H1 (cell line): ENCODE measurements around the gene ATG7. TPM values are rescaled to one million over a fixed set of nuclear protein-coding genes. Genes with fewer than 3 reads are reported as not detected.

ENCODE experiments used
- CTCF ChIA-PET: fragments of 300-600 bp; sonication (Branson Sonifier 250); formaldehyde crosslinking; loops from one replicate; lab custom pipeline; 2021; ENCODE audit not compliant: partially characterized antibody; lab: Charles Lee
- POLR2A ChIA-PET: fragments of 300-600 bp; sonication (Branson Sonifier 250); formaldehyde crosslinking; loops from one replicate; lab custom pipeline; 2021; ENCODE audit warnings: inconsistent platforms; ENCODE audit not compliant: partially characterized antibody; lab: Charles Lee
- DNase-seq, 2 experiments: peaks; one replicate each; pipeline versions ENCODE4 v3.0.0 to v3.0.0-alpha.2; 2010 to 2022; ENCODE audit warnings: low spot score in 2 of 2, low read depth in 1 of 2, mixed read lengths in 1 of 2
- FAIRE-seq: peaks from 2 replicates; lab custom pipeline; 2011; peaks lifted over from hg19 to GRCh38; lab: Jason Lieb, UNC
- H2AFZ ChIP-seq: 2 replicates; pipeline ENCODE4 v1.8.1; 2012; ENCODE audit warnings: low read length, inconsistent platforms
- H2AK5ac ChIP-seq: 2 replicates; pipeline ENCODE4 v1.6.1; 2013; ENCODE audit warnings: low read depth, low read length
- H2BK120ac ChIP-seq: replicated peaks from 2 replicates; pipeline ENCODE3; 2013; ENCODE audit warnings: low read depth, low read length, inconsistent platforms
- H2BK12ac ChIP-seq: 2 replicates; pipeline ENCODE4 v1.6.1; 2013; ENCODE audit warnings: low read depth, low read length
- H2BK15ac ChIP-seq: 2 replicates; pipeline ENCODE4 v1.6.1; 2013; ENCODE audit warnings: low read length
- H2BK20ac ChIP-seq: 2 replicates; pipeline ENCODE4 v1.6.1; 2013; ENCODE audit warnings: low read length
- H2BK5ac ChIP-seq: 2 replicates; pipeline ENCODE4 v1.6.1; 2013; ENCODE audit warnings: low read depth, low read length
- H3K14ac ChIP-seq: 2 replicates; pipeline ENCODE4 v1.6.1; 2013; ENCODE audit warnings: inconsistent platforms; ENCODE audit not compliant: insufficient read length
- H3K18ac ChIP-seq: 2 replicates; pipeline ENCODE4 v1.6.1; 2013; ENCODE audit warnings: low read length; ENCODE audit errors: extremely low read depth
- H3K23ac ChIP-seq: 2 replicates; pipeline ENCODE4 v1.6.1; 2013; ENCODE audit warnings: inconsistent platforms; ENCODE audit not compliant: insufficient read length
- H3K23me2 ChIP-seq: 2 replicates; pipeline ENCODE4 v1.6.1; 2013; ENCODE audit warnings: low read depth, low read length
- H3K27ac ChIP-seq: 2 replicates; pipeline ENCODE4 v1.6.1; 2011; ENCODE audit warnings: low read depth, low read length, inconsistent platforms
- H3K27me3 ChIP-seq, 4 experiments: replicated peaks in 1 of 4; 1 replicate in 1 of 4; 2 replicates in 3 of 4; pipeline versions ENCODE4 v1.6.1 to v1.8.1; 2011 to 2013; ENCODE audit warnings: low read length in 3 of 4, mild to moderate bottlenecking in 3 of 4, inconsistent platforms in 2 of 4, mixed read lengths in 2 of 4, moderate library complexity in 1 of 4; ENCODE audit not compliant: control insufficient read depth in 3 of 4, insufficient read depth in 3 of 4; ENCODE audit errors: extremely low read depth in 1 of 4
- H3K36me3 ChIP-seq, 4 experiments: 2 replicates each; pipeline versions ENCODE4 v1.6.1 to v1.8.1; 2011 to 2013; ENCODE audit warnings: mild to moderate bottlenecking in 4 of 4, low read length in 3 of 4, moderate library complexity in 2 of 4, control low read depth in 1 of 4, inconsistent platforms in 1 of 4; ENCODE audit not compliant: insufficient read depth in 4 of 4, control insufficient read depth in 2 of 4
- H3K4ac ChIP-seq: replicated peaks from 2 replicates; pipeline ENCODE3; 2013; ENCODE audit warnings: low read length, low read depth, mixed read lengths, inconsistent platforms; ENCODE audit not compliant: insufficient read length
- H3K4me1 ChIP-seq, 4 experiments: replicated peaks in 1 of 4; 1 replicate in 1 of 4; 2 replicates in 3 of 4; pipeline versions ENCODE4 v1.6.1 to v1.8.1; 2011 to 2013; ENCODE audit warnings: low read length in 3 of 4, inconsistent platforms in 2 of 4, mixed read lengths in 1 of 4; ENCODE audit not compliant: insufficient read depth in 4 of 4, control insufficient read depth in 3 of 4
- H3K4me2 ChIP-seq, 2 experiments: 2 replicates each; pipeline versions ENCODE4 v1.6.1 to v1.8.1; 2011 to 2013; ENCODE audit warnings: low read depth in 2 of 2, low read length in 2 of 2, control low read depth in 1 of 2, inconsistent platforms in 1 of 2, mild to moderate bottlenecking in 1 of 2; ENCODE audit not compliant: insufficient read depth in 1 of 2
- H3K4me3 ChIP-seq, 4 experiments: fragments of 200-600, 300-600 bp in 1 of 4; sonication (generic), shearing (Covaris generic), sonication (Bioruptor Twin) in 1 of 4; 2 replicates each; pipeline versions ENCODE4 v1.5.1 to v1.8.1; 2011 to 2016; ENCODE audit warnings: low read length in 4 of 4, low read depth in 3 of 4, control low read depth in 2 of 4, inconsistent platforms in 2 of 4, mild to moderate bottlenecking in 2 of 4, mixed read lengths in 1 of 4, moderate library complexity in 1 of 4; ENCODE audit not compliant: insufficient read depth in 2 of 4; ENCODE audit errors: extremely low read depth in 1 of 4
- H3K56ac ChIP-seq: replicated peaks from 2 replicates; pipeline ENCODE3; 2013; ENCODE audit warnings: low read depth, mild to moderate bottlenecking, mixed read lengths, low read length, inconsistent platforms; ENCODE audit not compliant: insufficient read length
- H3K79me1 ChIP-seq: 2 replicates; pipeline ENCODE4 v1.6.1; 2013; ENCODE audit warnings: low read depth, low read length, control low read depth
- H3K79me2 ChIP-seq, 2 experiments: 2 replicates each; pipeline versions ENCODE4 v1.6.1 to v1.8.1; 2012 to 2013; ENCODE audit warnings: low read length in 2 of 2, mild to moderate bottlenecking in 2 of 2, inconsistent platforms in 1 of 2; ENCODE audit not compliant: insufficient read depth in 2 of 2, control insufficient read depth in 1 of 2
- H3K9ac ChIP-seq, 4 experiments: replicated peaks in 1 of 4; 1 replicate in 1 of 4; 2 replicates in 3 of 4; pipeline versions ENCODE4 v1.6.1 to v1.8.1; 2011 to 2013; ENCODE audit warnings: low read depth in 3 of 4, low read length in 3 of 4, control low read depth in 2 of 4, mild to moderate bottlenecking in 2 of 4, moderate library complexity in 2 of 4, inconsistent platforms in 1 of 4; ENCODE audit errors: extremely low read depth in 1 of 4
- H3K9me3 ChIP-seq, 2 experiments: 2 replicates each; pipeline versions ENCODE4 v1.6.1 to v1.8.1; 2012 to 2013; ENCODE audit warnings: mild to moderate bottlenecking in 2 of 2, moderate library complexity in 2 of 2, control low read depth in 1 of 2, inconsistent platforms in 1 of 2, low read depth in 1 of 2, low read length in 1 of 2, mixed read lengths in 1 of 2; ENCODE audit not compliant: insufficient read depth in 2 of 2
- H4K20me1 ChIP-seq, 2 experiments: replicated peaks in 1 of 2; 2 replicates each; pipeline versions ENCODE3 to v1.8.1; 2011 to 2013; ENCODE audit warnings: inconsistent platforms in 2 of 2, low read length in 2 of 2, mild to moderate bottlenecking in 1 of 2; ENCODE audit not compliant: insufficient read depth in 2 of 2, control insufficient read depth in 1 of 2
- H4K5ac ChIP-seq: 2 replicates; pipeline ENCODE4 v1.6.1; 2013; ENCODE audit warnings: low read length, low read depth, mixed read lengths, inconsistent platforms; ENCODE audit not compliant: insufficient read length
- H4K8ac ChIP-seq: 2 replicates; pipeline ENCODE4 v1.8.0; 2013; ENCODE audit warnings: mild to moderate bottlenecking, moderate library complexity, low read length, inconsistent platforms; ENCODE audit not compliant: insufficient read depth; ENCODE audit errors: extremely low read depth
- H4K91ac ChIP-seq: replicated peaks from 2 replicates; pipeline ENCODE3; 2013; ENCODE audit warnings: low read length, mixed read lengths, inconsistent platforms; ENCODE audit not compliant: insufficient read length
- BRCA1 ChIP-seq: IDR thresholded peaks from 2 replicates; pipeline ENCODE4 v1.6.1; 2012; ENCODE audit warnings: low read depth, low read length, improper control_type of control experiment
- KDM1A ChIP-seq: fragments of 200-600, 300-600 bp; sonication (generic); IDR thresholded peaks from 2 replicates; pipeline ENCODE4 v1.7.1; 2016; ENCODE audit warnings: mild to moderate bottlenecking, low read length, borderline replicate concordance
- NRF1 ChIP-seq: IDR thresholded peaks from 2 replicates; pipeline ENCODE4 v1.6.1; 2011; ENCODE audit warnings: mild to moderate bottlenecking, low read depth, low read length, improper control_type of control experiment
- SIRT6 ChIP-seq: IDR thresholded peaks from one replicate; pipeline ENCODE4 v1.7.1; 2012; ENCODE audit warnings: low read length, inconsistent platforms
- TEAD4 ChIP-seq: IDR thresholded peaks from 2 replicates; pipeline ENCODE4 v1.6.1; 2012; ENCODE audit warnings: low read depth, low read length, inconsistent platforms, mixed read lengths
- USF2 ChIP-seq: IDR thresholded peaks from 2 replicates; pipeline ENCODE4 v1.6.1; 2011; ENCODE audit warnings: low read length, improper control_type of control experiment
- WGBS, 2 experiments: shearing (Covaris generic) in 1 of 2; methylation state at CpG; one replicate each; pipeline versions ENCODE4 v1.1.6 to v1.1.7; 2013 to 2015; ENCODE audit warnings: low lambda C conversion rate in 2 of 2, mixed read lengths in 2 of 2, inconsistent platforms in 1 of 2, low coverage in 1 of 2, missing lambda C conversion rate in 1 of 2; ENCODE audit not compliant: insufficient replicate concordance in 2 of 2, insufficient coverage in 1 of 2, insufficient read length in 1 of 2; ENCODE audit errors: extremely low coverage in 1 of 2, missing lambda C conversion rate in 1 of 2; 5-methylcytosine and 5-hydroxymethylcytosine counted together
- polyA plus RNA-seq, 7 experiments: library from polyadenylated mRNA; depleted of rRNA in 3 of 7; stranded (reverse) in 5 of 7; unstranded in 2 of 7; fragments of >200 nt in 5 of 7; fragments of 200-250 nt in 2 of 7; gene quantifications; 1 replicate in 5 of 7; 2 replicates in 1 of 7; 4 replicates in 1 of 7; pipeline versions ENCODE4 v1.2.1 to v1.2.3, GENCODE V29; 2011 to 2013; ENCODE audit warnings: missing spikeins in 2 of 7, mixed read lengths in 2 of 7
- total RNA-seq: library from RNA; stranded (reverse); fragmentation: NEBNext Ultra II Directional; extraction: Animal tissue kit (Norgen Biotek cat#: 25700); gene quantifications from 2 replicates; pipeline ENCODE4 v1.2.1, GENCODE V29; 2021

The ATG7 gene
- total and polyA plus RNA-seq, 2 of the 8 experiments (the other 6 are each of a cell fraction or from before 2014, with no cell fraction given): 15.0 to 19.1 TPM

- CTCF ChIA-PET: interaction anchor here (2.1 kb wide), 1 partner anchor 12 kb away, joined by 9 read pairs; no protein-coding TSS in a partner anchor
- no peak for FAIRE-seq
- no peak overlapping the region for H3K56ac ChIP-seq
Observed at GRCh38 chr3:11578169-11578568, 306.0 kb downstream of the ATG7 start.

More at GRCh38 chr3:11578169-11578568, 306.0 kb downstream of the ATG7 start:
- Histone ChIP-seq H2BK15ac (no peak overlapping the region), H3K9me3 (no peaks in the 10 kb centered on the region), H3K23me2 (0 out of 2 replicates have a peak, but pooled peaks cover 3% of the 10 kb centered on the region), H3K36me3 (no peaks in the 10 kb centered on the region), H2BK20ac (no peak overlapping the region), H2AK5ac (no peak overlapping the region), H3K27ac (no peak overlapping the region), H4K91ac (no peak overlapping the region), H2BK12ac (no peak overlapping the region), H3K4ac (no peak overlapping the region), H3K4me2 (no peak overlapping the region), H2BK120ac (no peak overlapping the region), H3K79me1 (peaks cover 8% of the 10 kb centered on the region), H3K9ac (no peak overlapping the region), H3K14ac (no peak overlapping the region), H3K4me3 (no peak overlapping the region), H3K79me2 (peaks cover 3 to 73% of the 10 kb centered on the region in 2 experiments), H3K4me1 (peaks cover 5 to 13% (median 9%) of the 10 kb centered on the region in 4 experiments; a peak in 6 of 7 replicates), H2BK5ac (no peak overlapping the region), H4K5ac (no peak overlapping the region), H4K20me1 (peaks cover 3 to 17% of the 10 kb centered on the region in 2 experiments), H4K8ac (no peak overlapping the region; the same call in 1 of the 2 replicates), H3K18ac (no peak overlapping the region), H3K27me3 (no peaks in the 10 kb centered on the region), H2AFZ (no peak overlapping the region), H3K23ac (no peak overlapping the region)
- POLR2A ChIA-PET: no interaction called here
- TF ChIP-seq BRCA1 (no peak), NRF1 (no peak), SIRT6 (no peak), USF2 (no peak), TEAD4 (no peak), KDM1A (no peak)
- 87% methylated on average over 8 of the region's 8 CpGs; no CpG with 5 or more reads in 1 of the 2 experiments for WGBS, 2 experiments
- DNase-seq: no peak
